ENCODE measurements around the gene ZSCAN10. TPM values are rescaled to one million over a fixed set of nuclear protein-coding genes. Genes with fewer than 3 reads are reported as not detected.

Gene ZSCAN10
- total RNA-seq, 4 donors from 2014 or later, result 1.7 TPM; not detected in 3

GRCh38 chr16:3068487-3068886 is 30.6 kb downstream of the ZSCAN10 start:
- peaks cover 9% of the 10 kb centered on the region for H3K27me3 ChIP-seq
- WGBS, 2 donors (ENCODE audit: low coverage in 1 of 2), result 40% methylated on average over 1 of the region's 4 CpGs; no CpG with 5 or more reads in 1 of the 2 donors
- ATAC-seq, result no peak
- H3K36me3 ChIP-seq, result no peaks in the 10 kb centered on the region
- TF ChIP-seq EP300 (IDR thresholded peaks at IDR 0.05) (no peak), POLR2A (IDR thresholded peaks at IDR 0.05) (no peak), POLR2AphosphoS5 (IDR thresholded peaks at IDR 0.05) (no peak), CTCF (IDR thresholded peaks at IDR 0.05) (no peak)
- H3K4me3 ChIP-seq, result no peak overlapping the region
- no peaks in the 10 kb centered on the region for H3K9me3 ChIP-seq
- no peak overlapping the region for H3K27ac ChIP-seq
- H3K4me1 ChIP-seq, result peaks cover 0 to 23% (median 0%) of the 10 kb centered on the region in 3 donors

- Histone ChIP-seq H3K4me1 (peaks cover 0 to 23% (median 0%) of the 10 kb centered on the region in 3 donors), H3K36me3 (no peaks in the 10 kb centered on the region), H3K27me3 (peaks cover 7% of the 10 kb centered on the region), H3K9me3 (no peaks in the 10 kb centered on the region), H3K4me3 (peak overlapping the region in 1 of 2 donors; percentile 43), H3K27ac (peak overlapping the region in 3 of 4 donors; percentile 55 to 64 (median 62))
- TF ChIP-seq EP300 (IDR thresholded peaks at IDR 0.05), result no peak
- TF ChIP-seq POLR2AphosphoS5 (IDR thresholded peaks at IDR 0.05), result no peak
- no peak for TF ChIP-seq POLR2A (IDR thresholded peaks at IDR 0.05)
- TF ChIP-seq CTCF (IDR thresholded peaks at IDR 0.05), result no peak
- no CpG with 5 or more reads among the region's 7 CpGs for WGBS, 2 donors (ENCODE audit: low coverage in 1 of 2)
- ATAC-seq, result no peak
These were observed 32.7 kb downstream of the ZSCAN10 start for GRCh38 chr16:3066440-3066748.

- H3K36me3 ChIP-seq, result no peaks in the 10 kb centered on the region
- ATAC-seq, result peak; percentile 11
- WGBS, 2 donors (ENCODE audit: low coverage in 1 of 2), result 25 to 61% methylated on average over 4 to 6 of the region's 26 CpGs
- peak overlapping the region in 3 of 4 donors; percentile 55 to 64 (median 62) for H3K27ac ChIP-seq
- peaks cover 7% of the 10 kb centered on the region for H3K27me3 ChIP-seq
- peaks cover 0 to 23% (median 0%) of the 10 kb centered on the region in 3 donors for H3K4me1 ChIP-seq
- TF ChIP-seq CTCF (IDR thresholded peaks at IDR 0.05) (no peak), POLR2AphosphoS5 (IDR thresholded peaks at IDR 0.05) (no peak), POLR2A (IDR thresholded peaks at IDR 0.05) (no peak), EP300 (IDR thresholded peaks at IDR 0.05) (no peak)
- peak overlapping the region; percentile 5 to 43 for H3K4me3 ChIP-seq
- no peaks in the 10 kb centered on the region for H3K9me3 ChIP-seq
These were observed 33.2 kb downstream of the ZSCAN10 start for GRCh38 chr16:3065742-3066439.

- no peaks in the 10 kb centered on the region for H3K9me3 ChIP-seq
- peaks cover 0 to 25% (median 0%) of the 10 kb centered on the region in 3 donors for H3K4me1 ChIP-seq
- no peaks in the 10 kb centered on the region for H3K36me3 ChIP-seq
- peak; percentile 91 for ATAC-seq
- WGBS, 2 donors (ENCODE audit: low coverage in 1 of 2), result 16% methylated on average over 7 of the region's 13 CpGs; no CpG with 5 or more reads in 1 of the 2 donors
- TF ChIP-seq CTCF (IDR thresholded peaks at IDR 0.05) (no peak), POLR2A (IDR thresholded peaks at IDR 0.05) (no peak), EP300 (IDR thresholded peaks at IDR 0.05) (no peak), POLR2AphosphoS5 (IDR thresholded peaks at IDR 0.05) (no peak)
- peaks cover 7% of the 10 kb centered on the region for H3K27me3 ChIP-seq
- peak within 1 kb of the TSS; percentile 5 to 43 for H3K4me3 ChIP-seq
- H3K27ac ChIP-seq, result peak within 1 kb of the TSS in 3 of 4 donors; percentile 55 to 64 (median 62)
These were observed 33.9 kb downstream of the ZSCAN10 start, which contains the start of gene IL32 for GRCh38 chr16:3065069-3065741. TSS of gene IL32 (plus strand) at chr16:3065640. CDS start at chr16:3065812, 172 bp downstream.

Measured in gastroesophageal sphincter (tissue), 4 donors.